Fibroblast of skin of back (primary cell): ENCODE data around the gene PMPCA.

Source experiments
- DNase-seq: peaks from one replicate; pipeline ENCODE4 v3.0.0-alpha.2; 2013

PMPCA gene

DNA sequence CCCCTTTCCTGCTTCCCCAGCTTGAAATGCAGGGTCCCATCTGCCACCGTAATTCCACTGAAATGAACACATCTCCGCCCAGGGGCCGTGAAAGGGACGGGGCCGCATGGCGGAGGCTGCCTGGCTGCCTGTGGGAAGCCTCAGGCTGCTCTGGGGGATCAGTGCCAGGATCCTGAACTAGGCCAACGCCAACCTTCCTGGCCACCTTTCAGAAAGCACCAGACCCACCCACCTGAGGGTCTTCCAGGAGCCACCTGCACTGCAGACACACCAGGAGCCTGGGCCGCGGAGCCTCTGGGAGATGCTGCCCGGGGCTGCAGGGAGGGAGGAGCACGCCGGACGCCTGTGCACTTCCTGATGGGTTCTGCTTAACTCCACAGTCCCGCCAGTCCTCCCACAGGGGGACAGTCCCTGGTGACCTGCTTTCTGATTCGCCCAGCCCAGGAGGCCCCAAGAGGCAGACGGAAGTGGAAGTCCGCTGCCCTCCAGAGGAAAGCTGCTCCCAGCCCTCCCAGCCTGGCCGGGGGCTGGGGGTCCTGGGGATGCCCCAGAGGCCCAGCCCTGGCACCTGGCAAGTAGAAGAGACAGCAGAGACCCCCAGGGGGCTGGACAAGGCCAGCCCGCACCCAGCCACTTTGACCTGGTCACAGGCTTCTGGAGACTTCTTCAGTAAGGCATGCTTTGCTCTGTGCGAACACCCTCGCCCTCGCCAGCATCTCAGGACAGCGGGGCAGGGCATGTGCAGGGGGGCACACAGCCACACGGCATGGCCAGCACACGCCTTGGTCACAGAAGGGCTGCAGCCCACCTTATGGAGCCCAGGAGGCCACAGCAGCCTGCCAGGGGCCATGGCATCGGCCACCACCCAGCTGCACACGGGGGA lies 36.9 kb upstream of the PMPCA start, which contains the start of gene CARD9:
TSS of gene CARD9 (minus strand) at position 370 of the 883 bp plus-strand sequence. CDS start 1,591 bp downstream, outside the sequence.
- no peak for DNase-seq

DNA sequence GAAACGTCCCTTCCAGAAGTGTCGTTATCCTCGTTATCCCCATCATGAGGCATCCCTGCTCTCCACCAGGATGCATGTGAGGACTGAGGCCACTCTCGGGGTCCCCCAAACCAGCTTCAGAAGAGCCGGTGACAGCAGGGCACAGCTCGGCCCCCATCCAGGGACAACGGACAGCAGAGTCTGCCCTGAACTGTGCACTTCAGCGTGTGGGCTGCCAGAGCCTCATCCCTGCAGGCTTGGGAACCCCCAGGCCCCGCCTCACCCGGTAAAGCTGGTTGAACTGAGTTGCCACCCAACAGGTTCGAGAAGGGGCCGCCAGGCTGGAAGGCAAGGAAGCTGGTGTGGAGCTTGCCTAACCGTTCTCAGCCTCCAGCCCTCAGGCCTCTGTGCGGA lies 36.3 kb upstream of the PMPCA start:
- no peak for DNase-seq

DNA sequence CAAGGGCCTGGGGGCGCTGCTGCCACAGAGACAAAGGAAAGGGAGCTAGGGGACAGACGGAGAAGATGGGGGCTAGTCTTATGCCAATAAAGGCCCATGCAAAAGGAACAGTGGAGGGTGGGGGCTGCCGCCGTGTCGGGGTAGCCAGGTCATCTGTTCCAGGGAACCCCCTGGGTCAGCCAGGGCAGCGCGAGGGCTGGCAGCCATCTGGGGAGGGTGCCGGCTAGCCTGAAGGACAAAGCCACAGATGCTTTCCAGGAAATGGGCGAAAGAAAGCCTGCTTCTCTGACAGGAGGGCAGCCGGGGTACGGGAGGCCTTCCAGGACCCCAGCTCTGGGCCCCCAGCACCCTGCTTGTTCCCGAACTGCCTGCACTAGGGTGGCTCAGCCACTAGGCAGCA lies 35.4 kb upstream of the PMPCA start:
- DNase-seq = no peak

DNA sequence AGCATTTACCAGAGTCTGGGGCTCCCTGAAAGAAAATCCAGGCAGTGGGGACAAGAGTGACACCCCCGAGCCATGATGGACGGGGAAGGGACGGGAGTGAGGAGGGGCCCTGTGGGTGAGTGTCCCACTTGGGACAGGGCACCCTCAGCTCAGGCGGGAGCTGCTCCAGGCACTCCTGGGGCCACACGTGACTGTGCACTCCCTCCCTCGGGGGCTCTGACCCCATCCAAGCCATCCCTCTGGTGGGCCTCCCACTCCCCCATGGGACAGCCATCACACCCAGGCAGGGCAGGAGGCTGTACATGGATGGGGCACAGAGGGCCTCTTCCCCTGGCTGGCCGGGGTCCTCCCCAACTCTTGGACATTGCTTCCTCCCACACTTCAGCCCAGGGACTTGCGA lies 34.0 kb upstream of the PMPCA start:
- no peak for DNase-seq

DNA sequence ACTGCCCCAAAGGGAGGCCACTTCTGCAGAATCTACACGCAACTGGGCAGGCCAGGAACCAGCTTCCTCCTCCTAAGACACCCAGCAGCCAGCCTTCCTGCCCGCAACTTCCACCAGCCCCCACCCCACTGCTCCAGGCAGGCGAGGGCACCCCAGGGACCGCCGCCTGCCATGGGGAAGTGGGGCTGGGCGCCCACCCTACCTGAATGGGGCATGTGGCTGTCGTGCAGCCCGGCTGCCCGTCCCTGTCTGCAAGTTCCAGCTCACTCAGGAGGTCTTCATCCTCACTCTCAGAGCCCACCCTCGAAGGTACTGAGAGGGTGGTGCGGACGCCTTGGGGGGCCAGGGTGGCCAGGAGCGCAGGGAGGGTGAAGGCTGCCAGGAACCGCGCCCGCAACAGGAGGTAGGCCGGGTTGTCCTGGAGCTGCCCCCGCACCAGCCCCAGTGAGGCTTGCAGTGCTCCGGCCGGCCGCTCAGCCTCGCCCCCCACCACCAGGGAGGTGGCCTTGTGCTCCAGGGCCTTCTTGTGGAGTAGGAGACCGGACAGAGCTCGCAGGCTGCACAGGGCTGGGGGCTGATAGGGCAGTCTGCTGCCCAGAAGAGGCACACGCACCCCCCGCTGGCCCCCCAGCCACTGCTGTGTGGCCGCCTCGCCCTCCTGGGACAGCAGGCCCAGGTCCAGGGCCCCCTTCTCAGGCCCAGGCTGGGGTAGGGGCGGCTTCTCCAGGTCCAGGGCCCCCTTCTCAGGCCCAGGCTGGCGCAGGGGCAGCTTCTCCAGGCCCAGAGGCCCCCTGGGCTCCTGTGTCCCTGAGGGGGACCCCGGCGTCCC lies 32.9 kb upstream of the PMPCA start:
- DNase-seq = no peak

DNA sequence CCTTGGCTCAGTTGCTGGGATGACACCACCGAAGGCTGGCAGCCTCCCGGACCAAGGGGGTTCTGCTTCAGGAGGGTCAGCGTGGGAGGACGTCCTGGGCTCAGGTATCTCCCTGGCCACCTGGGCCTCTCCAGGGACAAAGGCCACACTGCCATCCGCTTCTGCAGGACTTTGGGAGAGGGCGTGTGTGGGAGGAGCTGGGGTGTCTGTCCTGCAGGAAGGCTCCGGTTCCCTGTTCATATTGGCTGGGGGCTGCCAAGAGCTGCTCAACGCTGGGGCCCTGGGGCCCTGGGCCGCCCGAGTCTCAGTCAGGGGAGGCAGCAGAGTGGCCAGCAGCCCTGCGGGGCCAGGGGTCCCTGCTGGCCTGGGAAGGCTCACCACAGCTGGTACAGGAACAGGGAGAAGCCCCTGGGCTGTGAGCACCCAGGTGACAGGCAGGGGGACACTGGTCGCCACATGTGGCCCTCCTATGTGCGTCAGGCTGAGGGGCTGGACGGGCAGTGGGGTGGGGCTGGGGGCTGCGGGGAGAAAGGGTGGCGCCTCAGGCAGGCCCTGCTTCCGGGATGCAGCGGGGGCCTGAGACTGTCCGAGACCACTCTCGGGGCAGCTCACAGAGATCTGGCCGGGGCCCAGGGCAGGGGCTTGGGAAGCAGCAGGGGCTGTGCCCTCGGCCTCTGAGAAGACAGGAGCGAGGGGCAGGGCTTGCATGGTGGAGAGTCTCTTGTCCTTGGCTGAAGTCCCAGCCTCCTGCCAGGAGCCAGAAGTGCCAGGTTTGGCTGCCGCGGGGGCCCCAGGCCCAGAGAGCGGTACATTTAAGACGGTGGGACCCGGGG lies 32.1 kb upstream of the PMPCA start:
- no peak for DNase-seq

DNA sequence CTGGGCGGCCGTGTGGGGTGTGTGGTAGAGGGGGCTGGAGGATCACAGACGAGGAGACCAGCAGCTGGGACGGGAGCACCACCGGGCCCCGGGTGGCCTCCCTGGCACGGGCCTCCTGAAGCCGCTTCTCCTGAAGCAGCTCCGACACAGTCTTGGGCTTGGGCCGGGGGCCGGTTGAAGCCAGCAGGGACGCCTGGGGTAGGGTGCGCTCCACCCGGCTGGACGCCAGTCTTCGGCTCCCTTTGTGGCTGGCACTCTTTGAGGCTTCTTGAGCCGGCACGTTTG lies 31.5 kb upstream of the PMPCA start:
- no peak for DNase-seq

DNA sequence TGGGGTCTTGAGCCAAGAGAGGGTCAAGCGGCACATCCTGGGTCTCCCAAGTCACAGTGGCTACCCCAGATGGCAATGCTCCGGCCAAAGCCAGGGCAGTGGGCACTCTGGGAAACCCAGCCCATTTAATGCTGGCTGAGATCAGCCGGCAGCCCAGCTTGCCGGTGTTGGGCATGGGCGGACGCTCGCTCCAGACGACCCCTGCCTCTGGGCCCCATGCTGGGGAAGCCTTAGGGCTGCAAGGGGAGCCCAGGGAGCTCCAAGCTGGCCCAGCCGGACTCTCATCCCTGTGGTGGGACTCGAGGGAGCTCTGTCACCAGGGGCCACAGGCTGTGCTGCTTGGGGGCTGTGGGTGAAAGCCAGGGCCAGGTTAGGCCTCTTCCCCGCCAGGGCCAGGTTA lies 31.1 kb upstream of the PMPCA start:
- DNase-seq = no peak

DNA sequence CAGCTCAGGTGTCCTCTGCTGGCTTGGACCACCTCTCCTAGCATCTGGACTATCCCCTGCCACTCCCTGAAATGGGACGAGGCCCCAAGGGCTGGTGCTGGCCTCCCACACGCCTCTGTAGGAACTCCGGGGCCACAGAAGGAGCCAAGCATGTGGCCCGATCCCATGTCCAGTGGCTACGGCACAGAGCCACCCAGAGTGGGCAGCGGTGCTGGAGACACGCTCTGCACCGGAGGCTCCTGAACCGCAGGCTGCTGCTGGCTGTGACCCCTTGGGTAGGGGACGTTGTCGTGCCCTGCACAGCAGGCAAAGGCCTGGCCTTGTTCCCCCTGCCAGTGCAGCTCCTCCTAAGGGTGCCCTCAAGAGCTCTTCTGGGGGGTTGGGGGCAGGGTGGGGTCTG lies 30.6 kb upstream of the PMPCA start:
- no peak for DNase-seq

DNA sequence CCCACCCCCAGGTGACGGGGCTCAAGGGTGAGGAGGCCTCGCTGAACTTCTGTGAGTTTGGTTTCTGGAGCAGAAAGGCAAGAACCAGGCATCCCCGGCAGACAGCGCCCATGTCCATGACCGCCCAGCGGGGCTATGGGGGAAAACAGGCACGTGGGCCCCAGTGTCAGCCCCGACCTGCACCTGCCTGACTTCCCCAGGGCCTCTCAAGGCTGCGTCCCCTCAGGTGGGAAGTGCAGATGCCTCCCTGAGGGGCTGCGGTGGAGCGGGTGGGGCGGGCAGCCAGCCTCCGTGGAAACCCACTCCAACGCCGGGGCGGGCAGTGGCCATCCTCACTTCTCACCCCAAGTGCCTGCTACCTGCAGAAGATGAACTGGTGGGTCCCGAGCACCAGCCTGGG lies 30.1 kb upstream of the PMPCA start:
- no peak for DNase-seq

DNA sequence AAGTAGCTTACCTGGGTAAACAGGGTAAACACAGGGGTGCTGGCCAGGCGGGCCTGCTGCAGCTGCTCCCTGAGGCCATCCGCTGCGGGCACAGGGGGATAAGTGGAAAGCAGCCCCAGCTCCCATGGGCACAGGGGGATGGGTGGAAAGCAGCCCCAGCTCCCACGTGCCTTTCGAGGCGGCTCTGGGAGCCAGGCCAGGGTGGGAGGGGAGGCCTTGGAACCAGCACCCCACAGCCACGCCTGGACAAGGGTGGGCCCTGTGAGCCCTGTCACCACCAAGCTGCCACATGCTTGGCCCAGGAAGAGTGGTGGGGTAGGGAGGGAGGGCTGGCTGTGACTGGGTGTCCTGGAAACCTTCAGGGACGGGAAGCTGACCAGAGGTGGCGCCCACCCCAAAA lies 29.1 kb upstream of the PMPCA start:
- DNase-seq = no peak

DNA sequence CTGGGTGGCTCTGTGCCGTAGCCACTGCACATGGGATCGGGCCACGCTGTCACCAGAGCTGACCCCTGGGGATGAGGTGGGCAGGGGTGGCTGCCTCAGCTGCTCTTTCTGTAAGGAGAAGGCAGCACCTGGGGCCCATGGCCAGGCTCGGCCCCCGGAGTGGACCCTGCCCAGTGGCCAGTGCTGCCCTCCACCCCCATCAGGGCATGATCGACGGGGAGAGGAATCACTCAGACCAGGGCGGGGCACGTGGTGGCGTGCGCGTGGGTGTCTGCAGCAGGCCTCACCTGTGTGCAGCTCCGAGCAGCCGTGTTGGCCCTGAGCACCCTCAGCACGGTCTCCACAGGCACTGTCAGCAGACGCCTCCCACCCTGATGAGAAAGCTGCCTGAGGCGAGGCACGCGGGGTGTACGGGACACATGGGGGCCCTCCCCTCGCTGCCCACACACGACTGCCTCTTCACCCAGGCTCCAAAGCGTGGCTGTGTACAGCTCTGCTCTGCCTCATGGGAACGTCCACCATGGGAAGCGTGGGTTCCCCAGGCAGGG lies 28.4 kb upstream of the PMPCA start:
- no peak for DNase-seq

DNA sequence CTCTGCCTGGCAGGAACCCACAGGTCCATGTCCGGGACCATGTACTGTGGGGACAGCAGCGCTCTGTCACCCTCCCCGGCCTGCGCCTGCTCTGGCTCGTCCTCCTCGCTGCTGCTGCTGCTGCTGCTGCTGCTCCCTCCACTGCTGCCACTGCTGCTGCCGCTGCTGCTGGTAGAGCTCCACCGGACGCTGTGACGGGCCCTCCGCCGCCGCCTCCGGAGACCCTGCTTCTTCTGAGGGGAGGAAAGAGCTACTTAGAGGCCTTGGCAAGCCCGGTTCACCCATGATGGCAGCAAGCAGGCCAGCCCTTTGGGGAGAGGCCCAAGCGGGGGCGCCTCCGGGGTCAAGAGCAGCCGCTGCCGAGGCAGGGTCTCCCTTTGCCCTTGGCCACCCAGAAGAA lies 27.0 kb upstream of the PMPCA start:
- DNase-seq = no peak

DNA sequence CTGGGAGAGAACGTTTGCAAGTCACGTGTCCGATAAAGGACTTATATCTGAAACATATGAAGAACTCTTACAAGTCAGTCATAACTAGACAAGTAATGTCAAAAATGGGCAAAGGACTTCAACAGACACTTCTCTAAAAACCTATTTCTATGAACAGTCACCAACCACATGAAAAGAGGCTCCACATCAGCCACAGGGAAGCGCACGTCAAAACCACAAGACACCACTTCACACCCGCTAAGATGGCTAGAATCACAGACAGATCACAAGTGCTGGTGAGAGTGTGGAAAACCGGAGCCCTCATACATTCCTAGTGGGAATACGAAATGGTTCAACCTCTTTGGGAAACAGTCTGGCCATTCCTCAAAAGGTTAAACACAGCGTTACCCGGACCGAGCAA lies 25.4 kb upstream of the PMPCA start:
- DNase-seq = no peak

DNA sequence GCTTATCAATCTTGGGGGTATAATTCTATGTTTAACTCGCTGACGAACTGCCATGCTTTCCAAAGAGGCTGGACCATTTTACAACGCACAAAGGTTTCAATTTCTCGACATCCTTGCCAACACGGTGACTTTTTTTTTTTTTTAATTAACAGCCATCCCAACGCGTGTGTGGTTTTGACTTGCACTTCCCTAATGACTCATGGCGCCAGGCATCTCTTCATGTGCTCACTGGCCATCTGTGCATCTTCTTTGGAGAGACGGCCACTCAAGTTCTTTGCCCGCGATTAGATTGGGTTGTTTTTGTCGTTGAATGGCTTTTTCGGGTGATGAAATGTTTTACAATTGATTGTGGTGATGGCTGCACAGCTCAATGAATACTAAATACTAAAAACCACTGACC lies 24.4 kb upstream of the PMPCA start:
- no peak for DNase-seq

DNA sequence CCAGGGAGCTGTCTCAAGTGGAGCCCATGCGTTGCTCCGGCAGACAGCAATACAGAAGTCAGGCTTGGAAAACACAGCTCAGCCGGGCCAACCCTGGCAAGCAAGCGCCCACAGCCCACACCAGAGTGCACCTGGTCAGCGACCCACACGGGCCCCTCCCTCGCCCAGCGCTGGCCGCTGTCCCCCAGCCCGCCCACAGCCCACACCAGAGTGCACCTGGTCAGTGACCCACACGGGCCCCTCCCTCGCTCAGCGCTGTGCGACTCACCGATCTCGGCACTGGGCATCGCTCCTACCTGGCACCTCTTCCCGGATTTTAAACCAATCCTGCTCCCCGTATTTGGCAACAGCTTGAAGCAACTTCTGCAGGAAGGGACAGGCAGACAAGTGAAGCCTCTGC lies 23.2 kb upstream of the PMPCA start:
- no peak for DNase-seq

DNA sequence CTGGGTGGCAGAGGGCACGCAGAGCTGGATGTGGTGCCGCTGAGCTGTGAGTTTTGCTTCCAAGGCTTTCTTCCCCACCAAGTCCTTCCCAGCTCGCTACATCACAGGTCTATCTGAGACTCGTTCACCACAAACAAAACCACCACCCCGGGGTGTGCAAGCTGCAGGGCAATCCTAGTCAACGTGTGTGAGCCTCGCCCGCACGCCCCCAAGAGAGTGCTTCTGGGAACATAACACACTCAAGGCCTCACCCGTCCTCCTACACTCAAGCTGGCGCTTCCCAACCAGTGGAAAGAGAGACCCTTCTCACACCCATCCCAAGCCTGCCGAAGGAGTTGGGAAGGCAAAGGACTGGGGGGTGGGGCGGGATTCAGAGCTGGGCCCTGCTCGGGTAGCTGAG lies 21.1 kb upstream of the PMPCA start:
- no peak for DNase-seq

DNA sequence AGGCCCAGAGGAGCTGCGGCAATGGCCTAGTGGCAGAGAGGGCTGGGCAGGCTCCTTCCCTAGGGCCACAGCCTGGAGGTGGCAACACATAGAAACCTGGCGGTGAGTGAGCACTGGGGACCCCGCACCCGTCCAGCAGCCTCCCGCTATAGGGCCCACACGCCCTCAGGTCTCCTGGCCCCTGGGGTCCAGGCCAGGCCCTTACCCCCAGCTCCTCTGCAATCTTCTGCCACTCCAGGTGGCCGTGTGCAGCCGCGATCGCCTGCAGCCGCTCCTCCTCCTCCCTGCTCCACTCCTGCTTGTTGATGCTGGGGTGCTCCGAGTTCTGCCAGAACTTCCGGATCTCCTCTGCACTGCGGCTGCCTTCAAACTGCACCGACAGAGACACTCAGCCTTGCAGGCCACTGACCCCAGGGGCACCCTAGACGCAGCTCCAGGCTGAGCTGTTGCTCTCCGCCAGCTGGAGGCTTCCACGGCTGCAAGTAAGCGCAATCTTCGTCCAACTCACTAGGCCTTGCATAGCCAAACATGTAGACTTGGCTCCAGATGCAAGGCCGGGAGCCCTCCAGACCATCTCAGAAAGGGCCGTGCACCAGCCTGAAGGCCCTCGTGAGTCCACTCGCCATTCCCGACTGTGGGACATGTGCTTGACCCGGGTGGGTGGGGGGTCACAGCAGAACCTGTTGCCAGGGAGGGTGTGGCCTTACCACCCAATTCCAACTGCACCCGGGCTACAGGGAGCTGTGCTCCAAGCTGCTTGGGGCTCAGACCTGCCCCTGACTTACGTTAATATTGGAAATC lies 18.5 kb upstream of the PMPCA start:
- DNase-seq = no peak

DNA sequence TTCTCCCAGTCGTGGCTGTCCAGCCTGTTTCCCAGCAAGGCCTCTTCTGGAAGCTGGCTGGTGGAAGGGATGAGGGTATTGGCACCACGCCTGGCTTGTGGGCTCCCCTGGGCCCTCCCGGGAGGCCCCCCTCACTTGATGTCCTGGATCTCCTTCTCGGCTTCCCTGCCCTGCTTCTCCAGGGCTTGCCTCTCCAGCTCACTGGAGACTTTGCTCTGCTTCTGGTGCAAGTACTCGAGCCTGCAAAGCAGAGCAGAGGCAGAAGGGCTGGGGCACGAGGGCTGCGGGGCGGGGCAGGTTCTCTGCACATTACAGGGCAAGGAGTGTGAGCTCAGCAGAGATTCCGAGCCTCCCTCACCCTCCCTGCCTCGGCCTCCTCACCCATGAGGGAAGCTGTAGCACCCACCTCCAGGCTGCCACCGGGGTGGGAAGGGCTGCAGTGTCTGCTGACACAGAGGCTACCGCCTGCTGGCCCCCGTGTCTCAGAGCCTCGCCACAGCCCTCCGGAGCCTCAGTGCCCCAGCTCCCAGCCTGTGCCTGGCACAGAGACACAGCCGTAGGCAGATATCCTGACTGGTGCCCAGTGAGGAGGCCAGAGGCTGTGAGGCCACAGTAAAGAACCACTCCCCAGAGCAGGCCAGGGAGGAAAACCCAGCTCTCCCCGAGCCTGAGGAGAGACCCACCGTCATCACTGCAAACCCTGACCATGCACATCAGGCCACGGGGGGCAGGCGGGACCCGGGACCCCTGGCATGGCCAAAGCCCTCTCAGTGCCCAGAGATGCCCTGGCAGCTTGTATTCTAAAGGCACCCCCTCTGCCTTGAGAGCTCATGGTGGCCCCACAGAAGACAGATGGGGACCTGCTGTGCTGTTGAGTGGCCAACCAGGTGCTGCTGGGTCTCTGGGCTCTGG lies 17.7 kb upstream of the PMPCA start:
- DNase-seq = no peak

DNA sequence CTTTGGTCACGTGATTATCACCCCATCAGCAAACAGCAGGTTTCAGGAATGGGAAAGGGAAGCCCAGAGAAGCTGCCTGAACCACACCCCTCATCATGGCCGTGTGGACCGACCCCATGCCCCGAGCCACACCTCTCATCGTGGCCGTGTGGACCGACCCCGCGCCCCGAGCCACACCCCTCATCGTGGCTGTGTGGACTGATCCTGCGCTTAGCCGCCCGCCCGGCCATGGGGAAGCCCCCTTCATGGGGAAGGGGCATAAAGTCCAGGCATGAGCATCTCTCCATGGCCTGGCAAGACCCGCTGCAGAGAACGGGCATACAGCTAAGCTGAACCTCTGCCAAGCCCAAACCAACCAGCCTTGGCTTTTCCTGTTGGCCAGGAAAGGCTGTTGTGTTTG lies 16.9 kb upstream of the PMPCA start:
- DNase-seq = no peak
